ENCODE measurements around the gene ADAM30.

The ADAM30 gene

GRCh38 chr1:119898530-119898929 is 2.2 kb upstream of the ADAM30 start:
- DNase-seq: no peak
- TF ChIP-seq POLR2A (IDR thresholded peaks at IDR 0.05; ENCODE audit: low read length) (no peak), GATA1 (IDR thresholded peaks at IDR 0.05; ENCODE audit: low read depth, low read length) (no peak)

DNA sequence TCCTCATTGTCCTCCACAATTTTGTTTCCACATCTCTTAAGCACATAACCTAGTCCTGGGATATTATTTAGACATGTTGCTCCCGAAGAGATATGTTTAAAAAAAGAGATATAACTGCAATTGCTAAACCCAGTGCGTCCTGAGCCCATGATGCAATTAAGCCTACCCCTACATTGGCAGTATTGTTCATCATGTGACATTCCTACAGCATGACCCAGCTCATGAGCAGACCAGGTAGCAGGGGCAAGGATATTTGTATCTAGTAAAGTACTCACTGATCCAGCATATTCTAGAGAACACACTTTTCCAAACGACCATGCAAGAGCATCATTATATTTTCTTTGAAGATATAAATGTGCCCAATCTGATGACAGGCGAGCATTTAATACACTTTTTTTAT is 1.2 kb downstream of the ADAM30 start:
- no peak for DNase-seq
- TF ChIP-seq GATA1 (IDR thresholded peaks at IDR 0.05; ENCODE audit: low read depth, low read length) (no peak), POLR2A (IDR thresholded peaks at IDR 0.05; ENCODE audit: low read length) (no peak)

- TF ChIP-seq POLR2A (IDR thresholded peaks at IDR 0.05; ENCODE audit: low read length) (no peak), GATA1 (IDR thresholded peaks at IDR 0.05; ENCODE audit: low read depth, low read length) (no peak)
- no peak for DNase-seq
These were observed 2.3 kb downstream of the ADAM30 start for GRCh38 chr1:119893827-119894700.

GRCh38 chr1:119893238-119893791 is 3.0 kb downstream of the ADAM30 start:
- no peak for DNase-seq
- TF ChIP-seq GATA1 (IDR thresholded peaks at IDR 0.05; ENCODE audit: low read depth, low read length) (no peak), POLR2A (IDR thresholded peaks at IDR 0.05; ENCODE audit: low read length) (no peak)

GRCh38 chr1:119891386-119891785 is 4.9 kb downstream of the ADAM30 start:
- DNase-seq: peak in 1 of 2 experiments; percentile 21
- peak; percentile 17 for TF ChIP-seq POLR2A (IDR thresholded peaks at IDR 0.05; ENCODE audit: low read length)
- no peak for TF ChIP-seq GATA1 (IDR thresholded peaks at IDR 0.05; ENCODE audit: low read depth, low read length)

DNA sequence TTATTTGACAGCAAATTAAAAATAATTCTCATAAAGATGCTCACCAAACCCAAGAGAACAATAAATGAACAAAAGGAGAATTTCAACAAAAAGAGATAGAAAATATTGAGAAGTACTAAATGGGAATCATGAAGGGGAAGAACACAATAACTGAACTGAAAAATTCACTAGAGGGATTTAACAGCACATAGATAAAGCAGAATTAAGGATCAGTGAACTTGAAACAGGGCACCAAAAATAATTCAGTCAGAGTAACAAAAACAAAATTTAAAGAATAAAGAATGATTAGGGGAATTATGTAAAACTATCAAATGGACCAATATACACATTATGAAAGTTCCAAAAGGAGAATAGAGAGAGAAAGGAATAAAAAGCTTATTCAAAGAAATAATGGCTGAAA is 7.8 kb downstream of the ADAM30 start:
- no peak for TF ChIP-seq POLR2A (IDR thresholded peaks at IDR 0.05; ENCODE audit: low read length)
- no peak for TF ChIP-seq GATA1 (IDR thresholded peaks at IDR 0.05; ENCODE audit: low read depth, low read length)
- no peak for DNase-seq

GRCh38 chr1:119887427-119887826 is 8.9 kb downstream of the ADAM30 start:
- DNase-seq: no peak
- TF ChIP-seq GATA1 (IDR thresholded peaks at IDR 0.05; ENCODE audit: low read depth, low read length) (no peak), POLR2A (IDR thresholded peaks at IDR 0.05; ENCODE audit: low read length) (no peak)

GRCh38 chr1:119885903-119886783 is 10.2 kb downstream of the ADAM30 start:
- TF ChIP-seq GATA1 (IDR thresholded peaks at IDR 0.05; ENCODE audit: low read depth, low read length): no peak

DNA sequence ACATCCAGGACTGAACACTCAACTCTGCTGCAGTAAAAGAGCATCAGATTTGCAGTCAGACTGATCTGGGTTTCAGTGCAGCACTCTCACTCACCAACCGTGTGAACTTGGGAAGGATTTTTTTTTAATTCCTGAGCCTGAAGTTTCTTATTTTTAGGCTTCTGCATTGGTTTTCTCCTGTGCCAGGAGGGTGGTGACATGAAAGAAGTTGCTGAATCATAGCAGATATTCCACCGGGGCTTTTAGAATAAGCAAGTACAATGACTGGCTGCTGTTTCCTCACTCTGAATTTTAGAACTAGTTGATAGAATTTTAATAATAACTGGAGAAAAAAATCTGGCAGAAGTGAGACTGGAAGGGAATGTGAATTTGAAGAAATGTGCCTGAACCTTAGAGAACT is 11.6 kb downstream of the ADAM30 start:
- TF ChIP-seq GATA1 (IDR thresholded peaks at IDR 0.05; ENCODE audit: low read depth, low read length): no peak
- peak; percentile 17 to 42 for DNase-seq

More at GRCh38 chr1:119885903-119886783, 10.2 kb downstream of the ADAM30 start:
- peak; percentile 69 to 79 for DNase-seq

DNA sequence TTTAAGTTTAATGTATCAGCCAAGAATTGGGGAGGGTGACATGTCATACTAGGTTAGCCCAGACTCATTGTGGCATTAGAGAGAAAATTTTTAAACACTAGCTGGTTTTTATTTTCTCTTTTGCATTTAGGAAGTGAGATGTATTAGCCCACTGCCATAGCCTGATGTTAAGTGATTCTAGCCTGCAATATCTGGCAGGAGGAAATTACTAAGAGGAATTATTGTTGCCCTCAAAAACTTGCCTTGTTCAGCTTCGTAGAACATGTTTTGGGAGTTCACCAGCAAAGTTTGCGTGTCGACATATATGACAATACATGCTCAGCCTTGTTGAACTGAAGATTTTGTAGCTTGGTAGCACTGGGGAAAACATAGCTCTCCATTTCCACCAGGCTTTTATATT is 12.5 kb downstream of the ADAM30 start:
- TF ChIP-seq GATA1 (IDR thresholded peaks at IDR 0.05; ENCODE audit: low read depth, low read length) (no peak), POLR2A (IDR thresholded peaks at IDR 0.05; ENCODE audit: low read length) (no peak)
- DNase-seq: no peak

- peak; percentile 22 to 24 for DNase-seq
- TF ChIP-seq GATA1 (IDR thresholded peaks at IDR 0.05; ENCODE audit: low read depth, low read length) (no peak), POLR2A (IDR thresholded peaks at IDR 0.05; ENCODE audit: low read length) (no peak)
These were observed 13.9 kb downstream of the ADAM30 start for GRCh38 chr1:119882132-119883049.

- no peak for TF ChIP-seq GATA1 (IDR thresholded peaks at IDR 0.05; ENCODE audit: low read depth, low read length)
- TF ChIP-seq POLR2A (IDR thresholded peaks at IDR 0.05; ENCODE audit: low read length): no peak
- peak; percentile 47 to 83 for DNase-seq
These were observed 16.5 kb downstream of the ADAM30 start for GRCh38 chr1:119879510-119880434.

Measured in erythroblast (primary cell).